DMS79 (cell line): ENCODE measurements around the gene MAD2L2.

ENCODE experiments used
- DNase-seq: peaks from one replicate; lab custom pipeline; 2025; lab: John Stamatoyannopoulos, UW

The MAD2L2 gene

GRCh38 chr1:11681071-11681771, at the start of gene MAD2L2:
Gene MAD2L2, minus strand, starts transcription at chr1:11681148. Its CDS starts 547 bp downstream, at chr1:11680601.
- DNase-seq = peak; percentile 77

DNA sequence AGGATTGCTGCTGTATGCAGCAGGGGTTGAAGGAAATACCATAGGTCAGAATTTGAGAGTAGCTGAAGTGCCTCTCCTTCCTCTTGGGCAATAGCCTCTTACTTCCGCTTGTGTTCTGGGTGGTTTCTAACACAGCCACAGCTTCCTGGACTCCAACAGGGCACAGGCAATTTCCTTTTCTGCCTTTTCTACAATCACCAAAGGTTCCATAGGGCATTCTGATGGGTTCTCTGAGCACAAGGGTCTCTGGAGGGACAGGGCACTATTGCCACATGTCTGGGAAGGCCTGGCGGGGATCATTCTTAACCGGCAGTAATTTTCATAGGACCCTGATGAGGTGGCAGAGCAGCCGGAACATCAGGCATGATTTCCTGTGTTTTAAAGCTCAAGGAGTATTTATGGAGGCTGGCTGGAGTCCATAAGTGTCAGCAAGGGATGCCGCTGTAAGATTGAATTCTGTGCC, 49.5 kb upstream of the MAD2L2 start:
- DNase-seq = no peak

DNA sequence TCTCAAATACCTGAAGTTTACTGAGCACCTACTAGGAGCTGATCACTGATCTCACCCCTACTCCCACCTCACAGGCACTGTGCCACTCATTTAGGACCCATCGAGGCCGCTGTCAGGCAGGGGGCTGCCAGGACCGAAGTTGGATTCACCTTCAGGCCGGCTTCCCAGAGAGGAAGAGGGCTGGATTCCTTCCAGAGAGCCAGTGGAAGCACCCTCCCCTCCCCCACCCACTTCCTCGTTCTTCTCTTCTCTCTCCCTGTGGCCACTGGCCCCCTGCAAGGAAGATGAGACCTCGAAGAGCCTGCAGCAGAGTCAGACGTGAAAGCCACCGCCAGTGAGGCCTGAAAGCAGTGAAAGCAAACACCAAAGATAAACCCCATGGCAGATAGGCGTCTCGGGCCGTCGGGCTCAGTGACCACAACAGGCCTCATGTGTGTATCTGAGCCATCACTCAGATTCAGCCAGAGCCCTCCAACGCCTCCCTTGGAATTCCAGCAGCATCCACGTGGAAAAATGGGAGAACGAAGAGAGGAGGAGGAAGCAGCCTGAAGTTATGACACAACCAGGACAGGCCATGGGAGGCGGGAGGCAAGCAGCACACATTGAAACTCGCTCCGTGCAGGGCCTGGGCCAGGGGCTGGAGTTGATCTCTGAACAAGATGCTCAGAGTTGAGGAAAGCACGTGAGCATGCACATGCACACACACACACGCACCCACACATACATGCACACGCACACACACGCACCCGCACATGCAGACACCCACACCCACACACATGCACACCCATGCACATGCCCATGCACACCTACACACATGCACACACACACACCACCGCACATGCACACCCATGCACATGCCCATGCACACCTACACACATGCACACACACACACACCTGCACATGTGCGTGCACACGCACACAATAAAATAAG, 48.8 kb upstream of the MAD2L2 start:
- no peak for DNase-seq

DNA sequence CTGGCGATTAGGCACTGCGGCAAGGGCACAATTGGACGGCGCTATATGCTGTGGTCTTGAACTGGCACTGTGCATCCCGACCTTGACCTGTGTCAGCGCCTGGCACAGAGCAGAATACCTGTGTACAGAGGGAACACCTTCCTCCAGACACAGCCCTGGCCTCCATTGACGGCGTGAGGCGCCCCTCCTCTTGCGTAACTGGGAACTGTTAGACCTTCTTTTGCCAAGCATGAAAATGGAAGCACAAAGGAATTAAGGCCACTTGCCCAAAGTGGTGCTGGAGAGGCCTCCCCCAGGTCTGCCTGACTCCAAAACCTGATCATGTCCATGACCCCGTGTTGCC, 48.2 kb upstream of the MAD2L2 start:
- DNase-seq = no peak

GRCh38 chr1:11728126-11728806, 47.3 kb upstream of the MAD2L2 start:
- DNase-seq = no peak

- DNase-seq = no peak
Measured at GRCh38 chr1:11727119-11727518, 46.2 kb upstream of the MAD2L2 start.

DNA sequence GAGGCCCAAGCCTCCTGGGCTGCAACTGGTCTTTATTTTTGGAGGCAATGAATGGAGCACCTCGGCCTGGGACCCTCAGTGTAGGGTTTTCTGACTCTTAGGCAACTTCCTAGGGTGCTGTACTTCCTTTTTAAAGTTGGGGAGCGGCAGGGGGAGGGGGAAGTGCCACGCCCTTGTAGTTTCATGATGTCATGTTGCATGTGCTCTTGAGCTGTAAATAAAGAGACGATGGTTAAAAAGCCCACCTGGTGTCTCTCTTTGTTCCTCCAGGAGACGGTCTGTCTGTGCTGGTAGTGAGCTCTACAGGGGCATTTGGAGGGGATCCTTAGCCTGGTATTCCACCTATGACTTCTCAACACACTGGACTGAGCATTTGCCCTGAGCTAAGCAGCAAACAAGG, 44.7 kb upstream of the MAD2L2 start:
- DNase-seq = no peak

DNA sequence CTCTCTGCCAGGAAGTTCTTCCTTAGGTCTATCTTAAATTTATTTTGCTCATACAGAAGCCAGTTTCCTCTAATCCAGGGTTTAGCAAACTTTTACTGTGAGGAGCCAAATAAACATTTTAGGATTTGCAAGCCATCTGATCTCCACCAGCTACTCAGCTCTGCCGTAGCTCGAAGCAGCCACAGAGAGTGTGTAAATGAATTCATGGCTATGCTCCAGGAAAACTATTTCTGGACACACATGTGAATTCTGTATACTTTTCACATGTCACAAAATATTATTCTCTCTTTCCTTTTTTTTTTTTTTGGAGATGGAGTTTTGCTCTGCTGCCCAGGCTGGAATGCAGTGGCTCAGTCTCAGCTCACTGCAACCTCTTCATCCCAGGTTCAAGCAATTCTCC, 41.6 kb upstream of the MAD2L2 start:
- DNase-seq = no peak

GRCh38 chr1:11721311-11721710, 40.4 kb upstream of the MAD2L2 start:
- DNase-seq = no peak

DNA sequence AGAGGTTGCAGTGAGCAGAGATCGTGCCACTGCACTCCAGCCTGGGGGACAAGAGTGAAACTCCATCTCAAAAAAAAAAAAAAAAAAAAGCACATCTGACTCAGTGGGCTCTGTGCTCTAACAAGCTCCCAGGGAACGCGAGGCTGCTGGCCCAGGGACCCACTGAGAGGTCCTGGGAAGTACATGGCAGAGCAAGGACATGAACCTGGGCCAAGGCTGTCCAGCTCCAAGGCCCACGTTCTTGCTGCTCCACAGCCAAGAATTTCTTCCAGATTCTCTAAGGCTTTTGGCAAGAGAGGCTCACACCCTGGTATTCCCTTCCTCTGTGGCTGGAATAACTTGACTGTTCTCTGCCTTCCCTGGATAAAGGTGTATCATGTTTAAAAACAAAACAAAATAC, 39.6 kb upstream of the MAD2L2 start:
- no peak for DNase-seq

DNA sequence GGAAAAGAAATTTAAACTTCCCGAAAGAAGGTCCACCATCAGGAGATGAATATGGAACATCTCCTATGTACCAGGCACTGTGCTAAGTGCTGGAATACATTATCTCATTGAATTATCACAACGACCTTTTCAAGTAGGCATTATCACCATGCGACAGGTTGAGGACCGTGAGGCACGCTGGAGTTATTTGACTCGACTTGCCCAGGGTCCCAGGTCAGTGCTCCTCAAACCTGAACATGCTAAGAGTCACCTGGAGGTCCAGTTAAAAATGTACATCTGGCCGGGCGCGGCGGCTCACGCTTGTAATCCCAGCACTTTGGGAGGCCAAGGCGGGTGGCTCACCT, 39.1 kb upstream of the MAD2L2 start:
- no peak for DNase-seq

GRCh38 chr1:11719313-11720032, 38.5 kb upstream of the MAD2L2 start:
- peak; percentile 17 for DNase-seq

GRCh38 chr1:11714831-11715575, 34.1 kb upstream of the MAD2L2 start:
- DNase-seq = no peak

DNA sequence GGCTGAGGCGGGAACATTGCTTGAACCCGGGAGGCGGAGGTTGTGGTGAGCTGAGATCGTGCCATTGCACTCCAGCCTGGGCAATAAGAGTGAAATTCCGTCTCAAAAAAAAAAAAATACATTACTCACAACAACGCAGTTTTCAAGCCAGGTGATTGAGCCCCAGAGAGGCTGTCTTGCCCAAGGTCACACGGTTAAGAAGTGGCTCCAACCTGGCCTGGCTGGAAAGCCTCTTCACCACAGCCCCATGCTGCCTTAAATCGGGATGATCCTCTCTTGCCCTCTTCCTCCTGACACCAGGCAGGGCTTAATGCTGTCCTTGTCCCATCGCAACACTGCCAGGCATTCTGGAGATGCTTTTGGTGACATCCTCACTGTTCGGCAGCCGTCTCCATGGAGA, 32.1 kb upstream of the MAD2L2 start:
- DNase-seq = no peak

- DNase-seq = no peak
Measured at GRCh38 chr1:11712285-11712684, 31.3 kb upstream of the MAD2L2 start.

DNA sequence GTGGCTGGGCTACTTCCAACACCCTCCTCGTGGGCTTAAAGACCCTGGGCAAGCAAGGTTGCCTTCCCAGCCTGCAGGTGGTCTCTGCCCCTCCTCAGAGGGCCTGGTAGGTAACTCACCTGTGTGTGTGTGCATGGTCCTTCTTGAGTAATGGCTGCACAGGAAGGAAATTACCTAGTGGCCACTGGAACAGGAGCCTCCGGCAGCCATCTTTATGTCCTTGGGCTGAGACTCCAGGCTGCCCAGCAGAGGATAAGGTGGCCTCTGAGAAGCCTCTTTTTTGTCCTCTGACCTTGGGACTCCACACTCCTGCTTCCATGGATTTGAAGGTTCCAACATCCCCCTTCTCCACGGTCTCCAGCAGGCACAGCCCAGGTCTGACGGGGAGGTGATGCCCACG, 30.5 kb upstream of the MAD2L2 start:
- no peak for DNase-seq

GRCh38 chr1:11708554-11709350, 27.8 kb upstream of the MAD2L2 start:
- no peak for DNase-seq

GRCh38 chr1:11707621-11708276, 26.8 kb upstream of the MAD2L2 start:
- peak; percentile 95 for DNase-seq

- DNase-seq = no peak
Measured at GRCh38 chr1:11706292-11706691, 25.3 kb upstream of the MAD2L2 start.

GRCh38 chr1:11705596-11705995, 24.6 kb upstream of the MAD2L2 start:
- DNase-seq = no peak
